Measurements from ENCODE around the gene PHYH.

DNA sequence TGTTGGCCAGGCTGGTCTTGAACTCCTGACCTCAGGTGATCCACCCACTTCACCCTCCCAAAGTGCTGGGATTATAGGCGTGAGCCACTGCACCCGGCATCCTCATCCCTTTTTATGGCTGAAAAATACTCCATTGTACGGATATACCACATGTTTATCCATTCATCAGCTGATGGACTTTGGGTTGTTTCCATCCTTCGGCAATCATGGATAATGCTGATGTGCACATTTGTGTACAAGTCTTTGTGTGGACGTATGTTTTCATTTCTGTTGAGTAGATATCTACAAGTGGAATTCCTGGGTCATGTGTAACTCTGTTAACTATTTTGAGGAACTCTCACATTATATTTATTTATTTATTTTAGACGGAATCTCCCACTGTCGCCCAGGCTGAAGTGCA is 59.9 kb downstream of the PHYH start:
- no peak for TF ChIP-seq POLR2AphosphoS5 (IDR thresholded peaks at IDR 0.05)
- TF ChIP-seq POLR2A (IDR thresholded peaks at IDR 0.05) = no peak

Data from transverse colon (tissue), 3 donors.